Cardiac muscle cell (in vitro differentiated cells and primary cell): ENCODE measurements around the gene TCF12. TPM values are rescaled to one million over a fixed set of nuclear protein-coding genes. Genes with fewer than 3 reads are reported as not detected.
A peak's percentile ranks its signal among the peaks of the same experiment; 100 is the strongest.

Experiments
- DNase-seq, 2 donors: peaks; one replicate each; pipeline versions ENCODE4 v3.0.0 to v3.0.0-alpha.2; 2010 to 2017; ENCODE audit warnings: low read depth in 1 of 2, low spot score in 1 of 2
- H3K27ac ChIP-seq: fragments of 200-600 bp; sonication (generic); 2 replicates; pipeline ENCODE4 v1.5.1; 2016
- H3K27me3 ChIP-seq: fragments of 200-600 bp; sonication (generic); 2 replicates; pipeline ENCODE4 v1.6.0; 2016; ENCODE audit warnings: control low read depth
- H3K36me3 ChIP-seq: fragments of 200-600 bp; sonication (generic); 2 replicates; pipeline ENCODE4 v1.5.1; 2016; ENCODE audit warnings: control low read depth
- H3K4me1 ChIP-seq: fragments of 200-600 bp; sonication (generic); 2 replicates; pipeline ENCODE4 v1.8.1; 2017; ENCODE audit warnings: low read depth, mild to moderate bottlenecking, mixed run types
- H3K4me3 ChIP-seq: fragments of 200-600 bp; sonication (generic); 2 replicates; pipeline ENCODE4 v1.5.1; 2016; ENCODE audit warnings: mild to moderate bottlenecking
- H3K9me3 ChIP-seq: fragments of 200-600 bp; sonication (generic); 2 replicates; pipeline ENCODE4 v1.5.1; 2017; ENCODE audit warnings: low read depth, mild to moderate bottlenecking, control low read depth
- CTCF ChIP-seq: IDR thresholded peaks from 2 replicates; pipeline ENCODE4 v1.5.1; 2012; ENCODE audit warnings: low read depth, mild to moderate bottlenecking, low read length
- polyA plus RNA-seq: library from polyadenylated mRNA; unstranded; fragments of >200 nt; fragmentation: Nextera tagmentation; extraction: Ambion mirVana; gene quantifications from 2 replicates; pipeline ENCODE4 v1.2.1, GENCODE V29; 2016
- total RNA-seq: library from RNA; depleted of rRNA; stranded (reverse); fragments of >200 nt; gene quantifications from 2 replicates; pipeline ENCODE4 v1.2.3, GENCODE V29; 2016

TCF12 gene
- total and polyA plus RNA-seq, 2 experiments from 2014 or later = 42.6 to 137 TPM

- no peaks in the 10 kb centered on the region for H3K9me3 ChIP-seq
- no peaks in the 10 kb centered on the region for H3K4me1 ChIP-seq
- DNase-seq = no peak
- no peaks in the 10 kb centered on the region for H3K36me3 ChIP-seq
- no peak overlapping the region for H3K27ac ChIP-seq
- no peaks in the 10 kb centered on the region for H3K27me3 ChIP-seq
- no peak for TF ChIP-seq CTCF
- no peak overlapping the region for H3K4me3 ChIP-seq
Measured at GRCh38 chr15:57100136-57100539, 181.7 kb downstream of the TCF12 start.

- H3K36me3 ChIP-seq = no peaks in the 10 kb centered on the region
- no peaks in the 10 kb centered on the region for H3K9me3 ChIP-seq
- no peaks in the 10 kb centered on the region for H3K4me1 ChIP-seq
- no peak for TF ChIP-seq CTCF
- H3K4me3 ChIP-seq = no peak overlapping the region
- H3K27ac ChIP-seq = no peak overlapping the region
- no peak for DNase-seq
- H3K27me3 ChIP-seq = no peaks in the 10 kb centered on the region
Measured at GRCh38 chr15:57102858-57103257, 184.4 kb downstream of the TCF12 start.

- Histone ChIP-seq H3K27me3 (no peaks in the 10 kb centered on the region), H3K9me3 (no peaks in the 10 kb centered on the region), H3K4me1 (peaks cover 12% of the 10 kb centered on the region), H3K4me3 (no peak overlapping the region), H3K27ac (no peak overlapping the region), H3K36me3 (no peaks in the 10 kb centered on the region)
- DNase-seq = no peak
- TF ChIP-seq CTCF = no peak
Measured at GRCh38 chr15:57108296-57108695, 189.9 kb downstream of the TCF12 start.

GRCh38 chr15:57109005-57109404 lies 190.6 kb downstream of the TCF12 start:
- Histone ChIP-seq H3K4me3 (no peak overlapping the region), H3K9me3 (no peaks in the 10 kb centered on the region), H3K27me3 (no peaks in the 10 kb centered on the region), H3K27ac (no peak overlapping the region), H3K36me3 (no peaks in the 10 kb centered on the region), H3K4me1 (peaks cover 12% of the 10 kb centered on the region)
- no peak for TF ChIP-seq CTCF
- no peak for DNase-seq

- peak; percentile 18 for TF ChIP-seq CTCF
- H3K4me3 ChIP-seq = no peak overlapping the region
- peaks cover 15% of the 10 kb centered on the region for H3K4me1 ChIP-seq
- no peak for DNase-seq
- no peaks in the 10 kb centered on the region for H3K27me3 ChIP-seq
- no peaks in the 10 kb centered on the region for H3K36me3 ChIP-seq
- H3K9me3 ChIP-seq = no peaks in the 10 kb centered on the region
- H3K27ac ChIP-seq = peak overlapping the region; percentile 42
Measured at GRCh38 chr15:57111002-57111401, 192.6 kb downstream of the TCF12 start.

- no peak for TF ChIP-seq CTCF
- peak in 1 of 2 donors; percentile 34 for DNase-seq
- Histone ChIP-seq H3K4me3 (no peak overlapping the region), H3K9me3 (no peaks in the 10 kb centered on the region), H3K4me1 (peaks cover 15% of the 10 kb centered on the region), H3K27me3 (no peaks in the 10 kb centered on the region), H3K27ac (peak overlapping the region; percentile 80), H3K36me3 (no peaks in the 10 kb centered on the region)
Measured at GRCh38 chr15:57112178-57112577, 193.7 kb downstream of the TCF12 start.
